Glomerular visceral epithelial cell (primary cell): Measurements from ENCODE around the gene SPTAN1.

Experiments used
- DNase-seq: peaks from one replicate; pipeline ENCODE4 v3.0.0-alpha.2; 2016; ENCODE audit errors: extremely low spot score

Gene SPTAN1

GRCh38 chr9:128595471-128595870 is 43.1 kb downstream of the SPTAN1 start:
- DNase-seq, result no peak

- DNase-seq, result no peak
Measured at GRCh38 chr9:128600099-128600498, 47.7 kb downstream of the SPTAN1 start.

GRCh38 chr9:128603697-128604096 is 51.3 kb downstream of the SPTAN1 start:
- DNase-seq, result no peak

DNA sequence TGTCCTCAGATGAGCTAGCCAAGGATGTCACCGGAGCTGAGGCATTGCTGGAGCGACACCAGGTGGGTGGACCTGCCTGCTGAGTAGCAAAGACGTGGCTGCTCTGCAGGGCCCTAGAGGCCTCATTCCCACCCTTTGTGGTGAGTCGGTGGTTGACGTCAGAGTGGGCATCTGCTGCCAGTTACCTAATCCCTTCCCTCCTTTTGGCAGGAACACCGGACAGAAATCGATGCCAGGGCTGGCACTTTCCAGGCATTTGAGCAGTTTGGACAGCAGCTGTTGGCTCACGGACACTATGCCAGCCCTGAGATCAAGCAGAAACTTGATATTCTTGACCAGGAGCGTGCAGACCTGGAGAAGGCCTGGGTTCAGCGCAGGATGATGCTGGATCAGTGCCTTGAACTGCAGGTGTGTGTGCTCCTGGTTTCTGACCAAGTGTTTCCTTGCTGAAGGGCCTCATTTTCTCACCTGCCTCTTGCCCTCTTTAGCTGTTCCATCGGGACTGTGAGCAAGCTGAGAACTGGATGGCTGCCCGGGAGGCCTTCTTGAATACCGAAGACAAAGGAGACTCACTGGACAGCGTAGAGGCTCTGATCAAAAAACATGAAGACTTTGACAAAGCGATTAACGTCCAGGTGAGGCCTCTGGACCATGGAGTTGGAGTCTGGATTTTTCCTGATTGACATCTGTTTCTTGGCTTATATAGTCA is 55.4 kb downstream of the SPTAN1 start:
- DNase-seq, result no peak

DNA sequence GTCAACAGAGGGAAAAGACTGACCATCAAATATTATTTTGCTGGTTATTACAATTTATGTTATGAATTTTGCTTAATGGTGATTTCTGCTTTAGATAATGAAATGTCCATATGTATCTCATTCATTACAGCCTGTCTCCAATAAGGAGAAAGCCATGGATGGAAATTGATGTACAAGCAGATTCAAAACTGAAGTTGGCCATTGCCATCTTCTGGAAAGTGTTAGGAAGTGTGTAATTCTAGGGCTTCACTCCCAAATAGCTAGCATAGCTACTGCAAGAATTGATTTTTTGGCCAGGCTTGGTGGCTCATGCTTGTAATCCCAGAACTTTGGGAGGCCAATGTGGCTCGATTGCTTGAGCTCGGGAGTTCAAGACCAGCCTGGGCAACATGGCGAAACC is 58.5 kb downstream of the SPTAN1 start:
- no peak for DNase-seq

- no peak for DNase-seq
Measured at GRCh38 chr9:128611600-128612394, 59.4 kb downstream of the SPTAN1 start.

DNA sequence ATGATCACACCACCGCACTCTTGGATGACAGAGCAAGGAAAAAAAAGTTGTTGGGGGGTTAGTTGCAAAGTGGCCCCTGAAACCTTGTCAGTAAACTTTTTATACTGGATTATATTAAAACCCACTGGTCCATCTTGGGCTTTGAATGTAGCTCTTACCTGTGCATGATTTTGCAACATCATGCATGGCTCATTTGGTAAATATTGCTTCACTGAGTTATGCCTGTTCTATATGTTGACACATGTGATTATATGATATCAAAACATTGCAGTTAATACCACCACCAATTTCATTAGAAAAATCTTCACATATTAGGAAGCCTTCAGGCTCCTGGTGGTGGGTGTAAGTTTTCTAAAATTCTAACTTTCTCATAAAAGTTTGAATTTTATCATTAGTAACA is 62.3 kb downstream of the SPTAN1 start:
- DNase-seq, result no peak

GRCh38 chr9:128615571-128615970 is 63.2 kb downstream of the SPTAN1 start:
- DNase-seq, result no peak

DNA sequence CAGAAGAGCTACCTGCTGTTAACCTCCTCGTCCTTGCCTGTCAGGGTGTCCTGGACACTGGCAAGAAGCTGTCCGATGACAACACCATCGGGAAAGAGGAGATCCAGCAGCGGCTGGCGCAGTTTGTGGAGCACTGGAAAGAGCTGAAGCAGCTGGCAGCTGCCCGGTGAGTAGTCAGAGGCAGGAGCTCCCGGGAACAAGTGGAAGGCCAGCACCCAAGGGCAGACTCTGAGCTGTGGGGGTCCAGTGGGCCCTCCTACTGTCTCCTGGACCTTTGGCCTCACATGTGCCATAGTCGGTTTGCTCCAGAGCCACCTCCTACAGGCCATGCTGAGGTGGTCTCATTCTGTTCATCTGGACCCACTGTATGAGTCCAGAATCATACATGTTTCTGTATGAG is 65.6 kb downstream of the SPTAN1 start:
- DNase-seq, result no peak

DNA sequence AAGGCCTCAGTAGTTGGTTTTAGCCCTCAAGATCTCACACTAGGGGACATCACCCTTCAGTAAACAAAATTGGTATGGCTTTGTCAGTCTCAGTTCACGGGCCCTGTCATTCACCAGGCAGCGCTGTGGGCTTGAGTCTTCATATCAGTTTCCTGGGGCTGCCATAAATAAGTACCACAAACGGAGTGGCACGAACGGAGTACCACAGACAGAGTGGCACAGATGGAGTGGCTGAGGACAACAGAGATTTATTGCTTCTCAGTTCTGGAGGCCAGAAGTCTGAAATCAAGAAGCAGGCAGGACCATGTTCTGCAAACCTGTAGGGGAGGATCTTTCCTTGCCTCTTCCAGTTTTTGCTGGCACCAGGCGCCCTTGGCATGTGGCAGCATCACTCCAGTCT is 66.7 kb downstream of the SPTAN1 start:
- no peak for DNase-seq

- no peak for DNase-seq
Measured at GRCh38 chr9:128619779-128620178, 67.4 kb downstream of the SPTAN1 start.

GRCh38 chr9:128621730-128622455 is 69.5 kb downstream of the SPTAN1 start:
- no peak for DNase-seq

DNA sequence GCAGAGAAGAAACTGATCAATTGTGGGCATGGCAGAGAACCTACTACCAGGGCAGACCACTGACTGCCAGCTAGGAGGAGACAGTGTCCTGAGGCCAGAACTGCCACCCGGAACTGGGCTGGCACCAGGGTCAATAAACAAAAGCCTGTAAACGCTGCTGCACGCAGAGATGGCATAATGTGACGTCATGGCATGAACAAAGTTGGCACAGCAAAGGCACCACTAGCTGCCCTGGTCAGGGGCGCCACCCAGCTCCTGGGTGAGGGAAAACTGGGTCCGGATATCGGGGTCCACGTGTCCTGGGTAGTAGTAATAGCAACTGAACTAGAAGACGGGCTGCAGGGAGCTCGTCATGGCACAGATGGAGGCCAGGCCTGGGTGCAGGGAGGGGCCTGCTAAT is 72.2 kb downstream of the SPTAN1 start:
- DNase-seq, result no peak

GRCh38 chr9:128625391-128626146 is 73.2 kb downstream of the SPTAN1 start:
- no peak for DNase-seq

DNA sequence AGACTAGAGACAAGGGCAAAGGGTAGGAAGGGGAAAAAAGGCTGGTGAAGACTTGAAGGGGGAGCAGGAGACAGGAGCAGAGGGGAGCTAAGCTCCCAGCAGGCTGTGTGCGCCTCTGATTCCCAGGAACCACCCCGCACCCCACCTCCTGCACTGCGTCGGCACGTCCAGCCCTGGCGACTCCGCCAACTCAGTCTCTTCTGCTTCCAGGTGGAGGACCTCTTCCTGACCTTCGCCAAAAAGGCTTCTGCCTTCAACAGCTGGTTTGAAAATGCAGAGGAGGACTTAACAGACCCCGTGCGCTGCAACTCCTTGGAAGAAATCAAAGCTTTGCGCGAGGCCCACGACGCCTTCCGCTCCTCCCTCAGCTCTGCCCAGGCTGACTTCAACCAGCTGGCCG is 73.8 kb downstream of the SPTAN1 start:
- no peak for DNase-seq

GRCh38 chr9:128627127-128627715 is 74.8 kb downstream of the SPTAN1 start:
- no peak for DNase-seq

GRCh38 chr9:128627906-128628305 is 75.5 kb downstream of the SPTAN1 start:
- DNase-seq, result no peak

- no peak for DNase-seq
Measured at GRCh38 chr9:128628471-128629048, 76.2 kb downstream of the SPTAN1 start.

DNA sequence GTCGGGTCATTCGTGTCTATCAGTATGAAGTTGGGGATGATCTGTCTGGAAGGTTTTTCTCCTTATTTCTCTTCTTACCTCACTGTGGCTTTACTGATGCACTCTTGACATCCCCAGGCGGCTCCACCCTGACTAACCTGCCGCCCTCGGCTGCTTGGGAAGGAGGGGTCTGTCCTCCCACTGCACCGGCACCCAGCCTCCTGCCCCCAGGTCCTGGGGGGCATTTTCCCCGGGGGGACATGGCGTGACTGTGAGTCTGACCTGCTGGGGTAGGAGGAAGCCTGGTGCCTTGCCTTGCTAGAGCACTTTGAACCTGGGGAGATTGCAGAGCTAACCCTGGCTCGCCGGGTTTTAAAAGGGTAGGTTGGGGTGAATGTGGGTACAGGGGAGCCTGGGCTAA is 76.7 kb downstream of the SPTAN1 start:
- DNase-seq, result no peak

- DNase-seq, result no peak
Measured at GRCh38 chr9:128629852-128630545, 77.6 kb downstream of the SPTAN1 start.

- no peak for DNase-seq
Measured at GRCh38 chr9:128631636-128632035, 79.2 kb downstream of the SPTAN1 start.
